HepG2 (cell line): Measurements from ENCODE around the gene GNGT2. TPM values are rescaled to one million over a fixed set of nuclear protein-coding genes. Genes with fewer than 3 reads are reported as not detected.

ENCODE experiments used
- polyA plus RNA-seq, 8 experiments: library from polyadenylated mRNA; depleted of rRNA in 3 of 8; stranded (reverse) in 7 of 8; unstranded in 1 of 8; fragments of >200 nt; fragmentation: Illumina TruSeq in 4 of 8; extraction: Trizol in 4 of 8; gene quantifications; 2 replicates each; pipeline versions ENCODE4 v1.2.1 to v1.2.3, GENCODE V29; 2011 to 2016; ENCODE audit warnings: low read depth in 4 of 8, missing spikeins in 1 of 8, mixed read lengths in 1 of 8; ENCODE audit not compliant: insufficient read depth in 1 of 8
- total RNA-seq, 5 experiments: library from RNA; depleted of rRNA; stranded (reverse); fragments of >200 nt; fragmentation: Illumina TruSeq; extraction: Trizol; gene quantifications; 2 replicates each; pipeline ENCODE4 v1.2.3, GENCODE V29; 2016; ENCODE audit warnings: low read depth in 1 of 5

The GNGT2 gene
- total and polyA plus RNA-seq, 2 of the 13 experiments (the other 11 are each of a cell fraction or from before 2014, with no cell fraction given), result not detected

Other genes starting within 250 kb of the GNGT2 start
- 0.73 TPM in 1 of 2 replicates, not detected in the other for gene GIP, start 242.0 kb downstream of the GNGT2 start, total RNA-seq (2016; rRNA removed; fragmentation: Illumina TruSeq; extraction: Trizol)
- 0.55 and 0.70 TPM in 2 replicates for gene GIP, start 242.0 kb downstream of the GNGT2 start, polyA plus RNA-seq (2011; rRNA removed)
- gene IGF2BP1, start 213.2 kb downstream of the GNGT2 start, total RNA-seq (2016; rRNA removed; fragmentation: Illumina TruSeq; extraction: Trizol), result 75.1 and 116 TPM in 2 replicates
- 29.0 and 29.7 TPM in 2 replicates for gene IGF2BP1, start 213.2 kb downstream of the GNGT2 start, polyA plus RNA-seq (2011; rRNA removed)
- not detected in 2 replicates for gene B4GALNT2, start 77.8 kb downstream of the GNGT2 start, total RNA-seq (2016; rRNA removed; fragmentation: Illumina TruSeq; extraction: Trizol)
- gene B4GALNT2, start 77.8 kb downstream of the GNGT2 start, polyA plus RNA-seq (2011; rRNA removed), result 0.13 TPM in 1 of 2 replicates, not detected in the other
- gene ABI3, start 133 bp upstream of the GNGT2 start, total RNA-seq (2016; rRNA removed; fragmentation: Illumina TruSeq; extraction: Trizol), result not detected in 2 replicates
- gene ABI3, start 133 bp upstream of the GNGT2 start, polyA plus RNA-seq (2011; rRNA removed), result not detected in 2 replicates
- not detected in 2 replicates for gene PHOSPHO1, start 20.2 kb upstream of the GNGT2 start, total RNA-seq (2016; rRNA removed; fragmentation: Illumina TruSeq; extraction: Trizol)
- gene PHOSPHO1, start 20.2 kb upstream of the GNGT2 start, polyA plus RNA-seq (2011; rRNA removed), result not detected in 2 replicates
- 30.2 and 58.2 TPM in 2 replicates for gene ZNF652, start 151.7 kb upstream of the GNGT2 start, total RNA-seq (2016; rRNA removed; fragmentation: Illumina TruSeq; extraction: Trizol)
- gene ZNF652, start 151.7 kb upstream of the GNGT2 start, polyA plus RNA-seq (2011; rRNA removed), result 15.8 and 16.2 TPM in 2 replicates
- 515 and 623 TPM in 2 replicates for gene PHB1, start 204.3 kb upstream of the GNGT2 start, total RNA-seq (2016; rRNA removed; fragmentation: Illumina TruSeq; extraction: Trizol)
- 688 and 721 TPM in 2 replicates for gene PHB1, start 204.3 kb upstream of the GNGT2 start, polyA plus RNA-seq (2011; rRNA removed)